H1 (cell line): Measurements from ENCODE around the gene NEDD4. TPM values are rescaled to one million over a fixed set of nuclear protein-coding genes. Genes with fewer than 3 reads are reported as not detected.

Experiments used
- CTCF ChIA-PET: fragments of 300-600 bp; sonication (Branson Sonifier 250); formaldehyde crosslinking; loops from one replicate; lab custom pipeline; 2021; ENCODE audit not compliant: partially characterized antibody; lab: Charles Lee
- POLR2A ChIA-PET: fragments of 300-600 bp; sonication (Branson Sonifier 250); formaldehyde crosslinking; loops from one replicate; lab custom pipeline; 2021; ENCODE audit warnings: inconsistent platforms; ENCODE audit not compliant: partially characterized antibody; lab: Charles Lee
- DNase-seq, 2 experiments: peaks; one replicate each; pipeline versions ENCODE4 v3.0.0 to v3.0.0-alpha.2; 2010 to 2022; ENCODE audit warnings: low spot score in 2 of 2, low read depth in 1 of 2, mixed read lengths in 1 of 2
- FAIRE-seq: peaks from 2 replicates; lab custom pipeline; 2011; peaks lifted over from hg19 to GRCh38; lab: Jason Lieb, UNC
- H2AFZ ChIP-seq: 2 replicates; pipeline ENCODE4 v1.8.1; 2012; ENCODE audit warnings: low read length, inconsistent platforms
- H2AK5ac ChIP-seq: 2 replicates; pipeline ENCODE4 v1.6.1; 2013; ENCODE audit warnings: low read depth, low read length
- H2BK120ac ChIP-seq: replicated peaks from 2 replicates; pipeline ENCODE3; 2013; ENCODE audit warnings: low read depth, low read length, inconsistent platforms
- H2BK12ac ChIP-seq: 2 replicates; pipeline ENCODE4 v1.6.1; 2013; ENCODE audit warnings: low read depth, low read length
- H2BK15ac ChIP-seq: 2 replicates; pipeline ENCODE4 v1.6.1; 2013; ENCODE audit warnings: low read length
- H2BK20ac ChIP-seq: 2 replicates; pipeline ENCODE4 v1.6.1; 2013; ENCODE audit warnings: low read length
- H2BK5ac ChIP-seq: 2 replicates; pipeline ENCODE4 v1.6.1; 2013; ENCODE audit warnings: low read depth, low read length
- H3K14ac ChIP-seq: 2 replicates; pipeline ENCODE4 v1.6.1; 2013; ENCODE audit warnings: inconsistent platforms; ENCODE audit not compliant: insufficient read length
- H3K18ac ChIP-seq: 2 replicates; pipeline ENCODE4 v1.6.1; 2013; ENCODE audit warnings: low read length; ENCODE audit errors: extremely low read depth
- H3K23ac ChIP-seq: 2 replicates; pipeline ENCODE4 v1.6.1; 2013; ENCODE audit warnings: inconsistent platforms; ENCODE audit not compliant: insufficient read length
- H3K23me2 ChIP-seq: 2 replicates; pipeline ENCODE4 v1.6.1; 2013; ENCODE audit warnings: low read depth, low read length
- H3K27ac ChIP-seq: 2 replicates; pipeline ENCODE4 v1.6.1; 2011; ENCODE audit warnings: low read depth, low read length, inconsistent platforms
- H3K27me3 ChIP-seq, 4 experiments: replicated peaks in 1 of 4; 1 replicate in 1 of 4; 2 replicates in 3 of 4; pipeline versions ENCODE4 v1.6.1 to v1.8.1; 2011 to 2013; ENCODE audit warnings: low read length in 3 of 4, mild to moderate bottlenecking in 3 of 4, inconsistent platforms in 2 of 4, mixed read lengths in 2 of 4, moderate library complexity in 1 of 4; ENCODE audit not compliant: control insufficient read depth in 3 of 4, insufficient read depth in 3 of 4; ENCODE audit errors: extremely low read depth in 1 of 4
- H3K36me3 ChIP-seq, 4 experiments: 2 replicates each; pipeline versions ENCODE4 v1.6.1 to v1.8.1; 2011 to 2013; ENCODE audit warnings: mild to moderate bottlenecking in 4 of 4, low read length in 3 of 4, moderate library complexity in 2 of 4, control low read depth in 1 of 4, inconsistent platforms in 1 of 4; ENCODE audit not compliant: insufficient read depth in 4 of 4, control insufficient read depth in 2 of 4
- H3K4ac ChIP-seq: replicated peaks from 2 replicates; pipeline ENCODE3; 2013; ENCODE audit warnings: low read length, low read depth, mixed read lengths, inconsistent platforms; ENCODE audit not compliant: insufficient read length
- H3K4me1 ChIP-seq, 4 experiments: replicated peaks in 1 of 4; 1 replicate in 1 of 4; 2 replicates in 3 of 4; pipeline versions ENCODE4 v1.6.1 to v1.8.1; 2011 to 2013; ENCODE audit warnings: low read length in 3 of 4, inconsistent platforms in 2 of 4, mixed read lengths in 1 of 4; ENCODE audit not compliant: insufficient read depth in 4 of 4, control insufficient read depth in 3 of 4
- H3K4me2 ChIP-seq, 2 experiments: 2 replicates each; pipeline versions ENCODE4 v1.6.1 to v1.8.1; 2011 to 2013; ENCODE audit warnings: low read depth in 2 of 2, low read length in 2 of 2, control low read depth in 1 of 2, inconsistent platforms in 1 of 2, mild to moderate bottlenecking in 1 of 2; ENCODE audit not compliant: insufficient read depth in 1 of 2
- H3K4me3 ChIP-seq, 4 experiments: fragments of 200-600, 300-600 bp in 1 of 4; sonication (generic), shearing (Covaris generic), sonication (Bioruptor Twin) in 1 of 4; 2 replicates each; pipeline versions ENCODE4 v1.5.1 to v1.8.1; 2011 to 2016; ENCODE audit warnings: low read length in 4 of 4, low read depth in 3 of 4, control low read depth in 2 of 4, inconsistent platforms in 2 of 4, mild to moderate bottlenecking in 2 of 4, mixed read lengths in 1 of 4, moderate library complexity in 1 of 4; ENCODE audit not compliant: insufficient read depth in 2 of 4; ENCODE audit errors: extremely low read depth in 1 of 4
- H3K56ac ChIP-seq: replicated peaks from 2 replicates; pipeline ENCODE3; 2013; ENCODE audit warnings: low read depth, mild to moderate bottlenecking, mixed read lengths, low read length, inconsistent platforms; ENCODE audit not compliant: insufficient read length
- H3K79me1 ChIP-seq: 2 replicates; pipeline ENCODE4 v1.6.1; 2013; ENCODE audit warnings: low read depth, low read length, control low read depth
- H3K79me2 ChIP-seq, 2 experiments: 2 replicates each; pipeline versions ENCODE4 v1.6.1 to v1.8.1; 2012 to 2013; ENCODE audit warnings: low read length in 2 of 2, mild to moderate bottlenecking in 2 of 2, inconsistent platforms in 1 of 2; ENCODE audit not compliant: insufficient read depth in 2 of 2, control insufficient read depth in 1 of 2
- H3K9ac ChIP-seq, 4 experiments: replicated peaks in 1 of 4; 1 replicate in 1 of 4; 2 replicates in 3 of 4; pipeline versions ENCODE4 v1.6.1 to v1.8.1; 2011 to 2013; ENCODE audit warnings: low read depth in 3 of 4, low read length in 3 of 4, control low read depth in 2 of 4, mild to moderate bottlenecking in 2 of 4, moderate library complexity in 2 of 4, inconsistent platforms in 1 of 4; ENCODE audit errors: extremely low read depth in 1 of 4
- H3K9me3 ChIP-seq, 2 experiments: 2 replicates each; pipeline versions ENCODE4 v1.6.1 to v1.8.1; 2012 to 2013; ENCODE audit warnings: mild to moderate bottlenecking in 2 of 2, moderate library complexity in 2 of 2, control low read depth in 1 of 2, inconsistent platforms in 1 of 2, low read depth in 1 of 2, low read length in 1 of 2, mixed read lengths in 1 of 2; ENCODE audit not compliant: insufficient read depth in 2 of 2
- H4K20me1 ChIP-seq, 2 experiments: replicated peaks in 1 of 2; 2 replicates each; pipeline versions ENCODE3 to v1.8.1; 2011 to 2013; ENCODE audit warnings: inconsistent platforms in 2 of 2, low read length in 2 of 2, mild to moderate bottlenecking in 1 of 2; ENCODE audit not compliant: insufficient read depth in 2 of 2, control insufficient read depth in 1 of 2
- H4K5ac ChIP-seq: 2 replicates; pipeline ENCODE4 v1.6.1; 2013; ENCODE audit warnings: low read length, low read depth, mixed read lengths, inconsistent platforms; ENCODE audit not compliant: insufficient read length
- H4K8ac ChIP-seq: 2 replicates; pipeline ENCODE4 v1.8.0; 2013; ENCODE audit warnings: mild to moderate bottlenecking, moderate library complexity, low read length, inconsistent platforms; ENCODE audit not compliant: insufficient read depth; ENCODE audit errors: extremely low read depth
- H4K91ac ChIP-seq: replicated peaks from 2 replicates; pipeline ENCODE3; 2013; ENCODE audit warnings: low read length, mixed read lengths, inconsistent platforms; ENCODE audit not compliant: insufficient read length
- BACH1 ChIP-seq: IDR thresholded peaks from 2 replicates; pipeline ENCODE4 v1.6.1; 2012; ENCODE audit warnings: low read length, improper control_type of control experiment
- CBX5 ChIP-seq: fragments of 300-800, 300-1000 bp; sonication (generic); IDR thresholded peaks from 2 replicates; pipeline ENCODE4 v1.7.1; 2016; ENCODE audit warnings: antibody characterized with exemption, low read length, low read depth
- CBX8 ChIP-seq: fragments of 300-800, 300-1000 bp; sonication (generic); IDR thresholded peaks from 2 replicates; pipeline ENCODE4 v1.7.1; 2016; ENCODE audit warnings: low read depth, low read length, borderline replicate concordance
- CREB1 ChIP-seq: IDR thresholded peaks from 2 replicates; pipeline ENCODE4 v1.6.1; 2012; ENCODE audit warnings: inconsistent platforms
- CTBP2 ChIP-seq: IDR thresholded peaks from 2 replicates; pipeline ENCODE4 v1.7.0; 2011; ENCODE audit warnings: borderline replicate concordance, mild to moderate bottlenecking, moderate library complexity, mixed read lengths, low read length; ENCODE audit not compliant: insufficient read depth, insufficient read length
- HDAC2 ChIP-seq, 2 experiments: fragments of 300-600 bp in 1 of 2; sonication (generic) in 1 of 2; IDR thresholded peaks; 2 replicates each; pipeline ENCODE4 v1.6.1; 2011 to 2012; ENCODE audit warnings: low read depth in 2 of 2, low read length in 2 of 2, mild to moderate bottlenecking in 2 of 2, moderate library complexity in 2 of 2, borderline replicate concordance in 1 of 2, inconsistent platforms in 1 of 2
- RAD21 ChIP-seq, 2 experiments: IDR thresholded peaks in 1 of 2; conservative IDR thresholded peaks in 1 of 2; 2 replicates each; pipeline ENCODE4 v1.6.1; 2011; ENCODE audit warnings: low read depth in 2 of 2, low read length in 2 of 2, improper control_type of control experiment in 1 of 2, inconsistent platforms in 1 of 2, mild to moderate bottlenecking in 1 of 2, moderate library complexity in 1 of 2
- SAP30 ChIP-seq: fragments of 300-600 bp; sonication (generic); IDR thresholded peaks from 2 replicates; pipeline ENCODE4 v1.7.1; 2012; ENCODE audit warnings: low read length, moderate library complexity, mild to moderate bottlenecking, inconsistent platforms; ENCODE audit not compliant: insufficient read depth, insufficient replicate concordance
- SIN3A ChIP-seq, 2 experiments: IDR thresholded peaks in 1 of 2; conservative IDR thresholded peaks in 1 of 2; 2 replicates each; pipeline ENCODE4 v1.6.1; 2011 to 2012; ENCODE audit warnings: low read length in 2 of 2, improper control_type of control experiment in 1 of 2, low read depth in 1 of 2, mild to moderate bottlenecking in 1 of 2
- SP1 ChIP-seq: IDR thresholded peaks from 2 replicates; pipeline ENCODE4 v1.6.1; 2011; ENCODE audit warnings: low read depth, low read length
- SP4 ChIP-seq: IDR thresholded peaks from 2 replicates; pipeline ENCODE4 v1.6.1; 2012; ENCODE audit warnings: low read length, inconsistent platforms
- TAF7 ChIP-seq: optimal IDR thresholded peaks from 2 replicates; pipeline ENCODE3; 2011; ENCODE audit warnings: low read depth, mild to moderate bottlenecking, inconsistent platforms, low read length, moderate library complexity, borderline replicate concordance
- TBP ChIP-seq: IDR thresholded peaks from 2 replicates; pipeline ENCODE4 v1.6.1; 2011; ENCODE audit warnings: low read depth, low read length, improper control_type of control experiment
- YY1 ChIP-seq: IDR thresholded peaks from 2 replicates; pipeline ENCODE4 v1.6.1; 2011; ENCODE audit warnings: low read depth, mild to moderate bottlenecking, low read length
- WGBS, 2 experiments: shearing (Covaris generic) in 1 of 2; methylation state at CpG; one replicate each; pipeline versions ENCODE4 v1.1.6 to v1.1.7; 2013 to 2015; ENCODE audit warnings: low lambda C conversion rate in 2 of 2, mixed read lengths in 2 of 2, inconsistent platforms in 1 of 2, low coverage in 1 of 2, missing lambda C conversion rate in 1 of 2; ENCODE audit not compliant: insufficient replicate concordance in 2 of 2, insufficient coverage in 1 of 2, insufficient read length in 1 of 2; ENCODE audit errors: extremely low coverage in 1 of 2, missing lambda C conversion rate in 1 of 2; 5-methylcytosine and 5-hydroxymethylcytosine counted together
- polyA plus RNA-seq, 7 experiments: library from polyadenylated mRNA; depleted of rRNA in 3 of 7; stranded (reverse) in 5 of 7; unstranded in 2 of 7; fragments of >200 nt in 5 of 7; fragments of 200-250 nt in 2 of 7; gene quantifications; 1 replicate in 5 of 7; 2 replicates in 1 of 7; 4 replicates in 1 of 7; pipeline versions ENCODE4 v1.2.1 to v1.2.3, GENCODE V29; 2011 to 2013; ENCODE audit warnings: missing spikeins in 2 of 7, mixed read lengths in 2 of 7
- total RNA-seq: library from RNA; stranded (reverse); fragmentation: NEBNext Ultra II Directional; extraction: Animal tissue kit (Norgen Biotek cat#: 25700); gene quantifications from 2 replicates; pipeline ENCODE4 v1.2.1, GENCODE V29; 2021

Gene NEDD4
- total and polyA plus RNA-seq, 2 of the 8 experiments (the other 6 are each of a cell fraction or from before 2014, with no cell fraction given) = 0.95 to 3.9 TPM

DNA sequence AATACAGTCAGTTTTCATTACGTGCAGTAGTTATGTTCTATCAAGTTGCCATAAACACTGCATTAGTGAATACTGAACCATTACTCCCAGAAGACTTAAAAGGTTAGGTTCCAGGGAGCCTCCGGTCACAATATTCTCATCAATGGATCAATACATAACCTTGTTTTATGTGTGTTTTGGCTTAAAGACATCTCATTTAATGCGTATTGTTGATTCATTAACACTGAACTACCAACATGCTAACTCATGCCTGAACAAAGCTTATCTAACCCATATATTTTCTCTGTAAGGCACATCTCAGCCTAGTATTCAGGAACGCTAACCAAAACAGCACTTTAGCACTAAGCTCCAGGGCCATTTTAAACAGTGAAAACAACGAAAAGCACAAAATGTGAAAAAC is 24.1 kb upstream of the NEDD4 start:
- Histone ChIP-seq H3K18ac (no peak overlapping the region), H4K5ac (no peak overlapping the region), H3K79me2 (no peaks in the 10 kb centered on the region), H2BK15ac (no peak overlapping the region), H2AK5ac (no peak overlapping the region), H3K56ac (no peak overlapping the region), H2BK5ac (no peak overlapping the region), H2BK120ac (no peak overlapping the region), H3K23ac (no peak overlapping the region), H3K14ac (no peak overlapping the region), H4K8ac (no peak overlapping the region), H3K4me3 (no peak overlapping the region), H3K27ac (no peak overlapping the region), H4K91ac (no peak overlapping the region), H3K4me2 (no peak overlapping the region), H2AFZ (no peak overlapping the region), H2BK12ac (no peak overlapping the region), H3K9ac (no peak overlapping the region), H3K4ac (no peak overlapping the region), H3K79me1 (no peaks in the 10 kb centered on the region), H3K9me3 (peaks cover 3 to 9% of the 10 kb centered on the region in 2 experiments; a peak in 3 of 4 replicates), H4K20me1 (no peaks in the 10 kb centered on the region), H2BK20ac (no peak overlapping the region), H3K4me1 (no peaks in the 10 kb centered on the region), H3K27me3 (no peaks in the 10 kb centered on the region), H3K36me3 (no peaks in the 10 kb centered on the region), H3K23me2 (no peaks in the 10 kb centered on the region)
- ChIA-PET CTCF (interaction anchor here (0.6 to 2.1 kb wide), 12 partner anchors 10 to 1571 kb away, joined by 3 to 6 read pairs (median 4); partner anchors contain the start of gene NEDD4), POLR2A (no interaction called here)
- FAIRE-seq (no peak), DNase-seq (no peak)
- WGBS, 2 experiments = 92% methylated on average over 5 of the region's 5 CpGs; no CpG with 5 or more reads in 1 of the 2 experiments
- TF ChIP-seq CTBP2 = no peak
- TF ChIP-seq SP4 = no peak
- no peak for TF ChIP-seq RAD21 (IDR thresholded peaks at IDR 0.05 in 1 of 2, conservative IDR thresholded peaks at IDR 0.05 in 1 of 2; ENCODE audit: low read depth in 2 of 2, low read length in 2 of 2)
- no peak for TF ChIP-seq HDAC2 (IDR thresholded peaks at IDR 0.05; ENCODE audit: borderline replicate concordance in 1 of 2, low read depth in 2 of 2, low read length in 2 of 2)
- no peak for TF ChIP-seq SP1
- no peak for TF ChIP-seq YY1
- TF ChIP-seq BACH1 = no peak
- no peak for TF ChIP-seq TBP
- no peak for TF ChIP-seq SAP30
- no peak for TF ChIP-seq CREB1
- no peak for TF ChIP-seq TAF7
- TF ChIP-seq CBX5 = no peak
- TF ChIP-seq SIN3A (conservative IDR thresholded peaks at IDR 0.05 in 1 of 2, IDR thresholded peaks at IDR 0.05 in 1 of 2; ENCODE audit: low read depth in 1 of 2, low read length in 2 of 2) = no peak
- no peak for TF ChIP-seq CBX8
